GM06990 (cell line): Measurements from ENCODE around the gene PCMT1.
"Not testable (repeated sequence)": the region's sequence is repeated elsewhere in the genome, so short reads cannot be mapped to it uniquely, and the experiment has no call there.

Source experiments
- DNase-seq: peaks from one replicate; pipeline ENCODE4 v3.0.0-alpha.2; 2011; ENCODE audit not compliant: insufficient read length; ENCODE audit errors: extremely low read depth
- H3K27me3 ChIP-seq: replicated peaks from 2 replicates; pipeline ENCODE4 v1.6.0; 2011; ENCODE audit warnings: low read length; ENCODE audit not compliant: control insufficient read depth, insufficient read depth
- H3K36me3 ChIP-seq: 2 replicates; pipeline ENCODE4 v1.5.1; 2011; ENCODE audit warnings: low read length; ENCODE audit not compliant: control insufficient read depth, insufficient read depth
- H3K4me3 ChIP-seq: replicated peaks from 2 replicates; pipeline ENCODE4 v1.5.1; 2011; ENCODE audit warnings: low read depth, mild to moderate bottlenecking, control low read depth, low read length
- CTCF ChIP-seq: IDR thresholded peaks from 2 replicates; pipeline ENCODE4 v1.5.1; 2011; ENCODE audit warnings: low read length, control low read depth, mild to moderate bottlenecking, inconsistent platforms; ENCODE audit not compliant: insufficient read depth, poor library complexity, severe bottlenecking

PCMT1 gene

GRCh38 chr6:149752600-149753373 is 3.2 kb downstream of the PCMT1 start:
- H3K36me3 ChIP-seq: no peaks in the 10 kb centered on the region
- no peak for TF ChIP-seq CTCF
- DNase-seq: no peak
- no peaks in the 10 kb centered on the region for H3K27me3 ChIP-seq
- no peak overlapping the region for H3K4me3 ChIP-seq

- not testable (repeated sequence) for DNase-seq, H3K4me3 ChIP-seq
Measured at GRCh38 chr6:149753374-149753637, 3.8 kb downstream of the PCMT1 start.

GRCh38 chr6:149754548-149754947 is 5.0 kb downstream of the PCMT1 start:
- no peak for TF ChIP-seq CTCF
- no peak overlapping the region for H3K4me3 ChIP-seq
- DNase-seq: no peak
- no peaks in the 10 kb centered on the region for H3K27me3 ChIP-seq
- H3K36me3 ChIP-seq: no peaks in the 10 kb centered on the region

More at GRCh38 chr6:149753374-149753637, 3.8 kb downstream of the PCMT1 start:
- not testable (repeated sequence) for H3K27me3 ChIP-seq, H3K36me3 ChIP-seq

GRCh38 chr6:149755300-149756260 is 6.0 kb downstream of the PCMT1 start:
- TF ChIP-seq CTCF: no peak
- H3K4me3 ChIP-seq: no peak overlapping the region
- no peaks in the 10 kb centered on the region for H3K27me3 ChIP-seq
- no peak for DNase-seq
- H3K36me3 ChIP-seq: no peaks in the 10 kb centered on the region; the same call in 1 of the 2 replicates

GRCh38 chr6:149756261-149756636 is 6.7 kb downstream of the PCMT1 start:
- H3K36me3 ChIP-seq: no peaks in the 10 kb centered on the region; the same call in 1 of the 2 replicates
- H3K4me3 ChIP-seq: no peak overlapping the region
- TF ChIP-seq CTCF: no peak
- no peak for DNase-seq
- no peaks in the 10 kb centered on the region for H3K27me3 ChIP-seq

GRCh38 chr6:149761438-149761837 is 11.9 kb downstream of the PCMT1 start:
- no peak for TF ChIP-seq CTCF
- no peaks in the 10 kb centered on the region for H3K27me3 ChIP-seq
- peak; percentile 31 for DNase-seq
- H3K36me3 ChIP-seq: no peaks in the 10 kb centered on the region; the same call in 1 of the 2 replicates
- no peak overlapping the region for H3K4me3 ChIP-seq
